Gastroesophageal sphincter (tissue), 3 donors: ENCODE results near the gene AQP7.

Experiments used
- CTCF ChIP-seq, 4 experiments: fragments of 200-600 bp in 2 of 4; fragments of 450-650 bp in 2 of 4; sonication (generic) in 1 of 4; IDR thresholded peaks; one replicate each; pipeline ENCODE4 v1.5.1; 2017 to 2019; ENCODE audit warnings: antibody characterized with exemption in 4 of 4, mild to moderate bottlenecking in 2 of 4, moderate library complexity in 2 of 4
- POLR2A ChIP-seq, 2 donors: fragments of 450-650 bp; IDR thresholded peaks; one replicate each; pipeline ENCODE4 v1.6.1; 2017; ENCODE audit warnings: antibody characterized with exemption in 2 of 2, mild to moderate bottlenecking in 2 of 2, moderate library complexity in 1 of 2
- POLR2AphosphoS5 ChIP-seq: sonication (generic); formaldehyde crosslinking; IDR thresholded peaks from one replicate; pipeline ENCODE4 v1.6.1; 2017; ENCODE audit warnings: antibody characterized with exemption

GRCh38 chr9:33377089-33377715 lies 25.2 kb downstream of the AQP7 start:
- TF ChIP-seq CTCF (IDR thresholded peaks at IDR 0.05) (no peak), POLR2AphosphoS5 (no peak), POLR2A (IDR thresholded peaks at IDR 0.05) (no peak)
